Nephron (organoid): ENCODE data around the gene CDCA8.
"Not testable (repeated sequence)": the region's sequence is repeated elsewhere in the genome, so short reads cannot be mapped to it uniquely, and the experiment has no call there.

Experiments used
- H3K27ac Mint-ChIP-seq, 3 experiments: 2 replicates each; pipeline ENCODE4 v1.8.0; 2020; ENCODE audit warnings: mixed read lengths in 3 of 3, mild to moderate bottlenecking in 2 of 3, moderate library complexity in 1 of 3
- H3K27me3 Mint-ChIP-seq: 2 replicates; pipeline ENCODE4 v1.8.0; 2021; ENCODE audit warnings: low read depth, mild to moderate bottlenecking, moderate library complexity, mixed read lengths
- H3K36me3 Mint-ChIP-seq: 2 replicates; pipeline ENCODE4 v1.8.0; 2020; ENCODE audit warnings: low read depth, mixed read lengths
- H3K4me1 Mint-ChIP-seq: 2 replicates; pipeline ENCODE4 v1.8.0; 2020; ENCODE audit warnings: mixed read lengths
- H3K4me3 Mint-ChIP-seq, 3 experiments: 2 replicates each; pipeline ENCODE4 v1.8.0; 2020; ENCODE audit warnings: mild to moderate bottlenecking in 3 of 3, mixed read lengths in 3 of 3, moderate library complexity in 2 of 3
- H3K9me3 Mint-ChIP-seq: 2 replicates; pipeline ENCODE4 v1.8.0; 2020; ENCODE audit warnings: mixed read lengths
- TF ChIP-seq, protein P1 (sequence below), 3 experiments: fragments of 200-600 bp; sonication (generic); IDR thresholded peaks; one replicate each; pipeline ENCODE4 v1.5.0; 2021; ENCODE audit warnings: antibody characterized with exemption in 3 of 3; ENCODE audit not compliant: unreplicated experiment in 3 of 3

Gene CDCA8

DNA sequence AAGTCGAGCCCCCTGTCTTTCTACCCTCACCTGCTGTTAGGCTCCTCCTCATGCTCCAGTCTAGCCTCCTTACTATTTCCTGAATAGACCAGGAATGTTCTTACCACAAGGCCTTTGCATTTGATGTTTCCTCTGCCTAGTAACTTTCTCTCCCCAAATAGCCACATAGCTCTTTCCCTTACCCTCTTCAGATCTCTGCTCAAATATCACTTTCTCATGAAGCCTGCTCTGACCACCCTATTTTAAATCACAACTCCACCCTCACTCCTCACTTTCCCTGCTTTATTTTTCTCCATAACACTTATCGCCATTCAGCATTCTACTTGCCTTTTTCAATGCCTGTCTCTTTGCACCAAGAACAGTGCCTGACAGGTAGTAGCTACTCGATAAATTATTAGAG lies 6.6 kb upstream of the CDCA8 start:
- H3K36me3 Mint-ChIP-seq, result peaks cover 49% of the 10 kb centered on the region
- TF ChIP-seq, protein P1, sequence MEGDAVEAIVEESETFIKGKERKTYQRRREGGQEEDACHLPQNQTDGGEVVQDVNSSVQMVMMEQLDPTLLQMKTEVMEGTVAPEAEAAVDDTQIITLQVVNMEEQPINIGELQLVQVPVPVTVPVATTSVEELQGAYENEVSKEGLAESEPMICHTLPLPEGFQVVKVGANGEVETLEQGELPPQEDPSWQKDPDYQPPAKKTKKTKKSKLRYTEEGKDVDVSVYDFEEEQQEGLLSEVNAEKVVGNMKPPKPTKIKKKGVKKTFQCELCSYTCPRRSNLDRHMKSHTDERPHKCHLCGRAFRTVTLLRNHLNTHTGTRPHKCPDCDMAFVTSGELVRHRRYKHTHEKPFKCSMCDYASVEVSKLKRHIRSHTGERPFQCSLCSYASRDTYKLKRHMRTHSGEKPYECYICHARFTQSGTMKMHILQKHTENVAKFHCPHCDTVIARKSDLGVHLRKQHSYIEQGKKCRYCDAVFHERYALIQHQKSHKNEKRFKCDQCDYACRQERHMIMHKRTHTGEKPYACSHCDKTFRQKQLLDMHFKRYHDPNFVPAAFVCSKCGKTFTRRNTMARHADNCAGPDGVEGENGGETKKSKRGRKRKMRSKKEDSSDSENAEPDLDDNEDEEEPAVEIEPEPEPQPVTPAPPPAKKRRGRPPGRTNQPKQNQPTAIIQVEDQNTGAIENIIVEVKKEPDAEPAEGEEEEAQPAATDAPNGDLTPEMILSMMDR (IDR thresholded peaks at IDR 0.05; ENCODE audit: unreplicated experiment in 3 of 3), result no peak

DNA sequence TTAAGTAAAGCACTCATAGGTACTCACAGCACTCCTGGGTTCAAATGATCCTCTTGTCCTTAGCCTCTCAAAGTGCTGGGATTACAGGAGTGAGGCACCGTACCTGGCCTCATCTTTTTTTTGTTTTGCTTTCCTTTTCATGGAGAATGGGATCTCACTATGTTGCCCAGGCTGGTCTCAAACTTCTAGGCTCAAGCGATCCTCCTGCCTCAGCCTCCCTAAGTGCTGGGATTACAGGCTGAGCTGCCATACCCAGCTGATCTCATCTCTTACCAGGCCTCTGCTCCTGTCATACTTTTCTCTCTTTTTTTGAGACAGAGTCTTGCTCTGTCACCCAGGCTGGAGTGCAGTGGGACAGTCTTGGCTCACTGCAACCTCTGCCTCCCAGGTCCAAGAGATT lies 4.6 kb upstream of the CDCA8 start:
- not testable (repeated sequence) for H3K9me3 Mint-ChIP-seq, H3K4me3 Mint-ChIP-seq, H3K27ac Mint-ChIP-seq, H3K27me3 Mint-ChIP-seq
- Mint-ChIP-seq H3K36me3 (peaks cover 42% of the 10 kb centered on the region), H3K4me1 (peaks cover 29% of the 10 kb centered on the region)

More for the DNA sequence above, 6.6 kb upstream of the CDCA8 start:
- Mint-ChIP-seq H3K27ac (no peak overlapping the region), H3K4me1 (peaks cover 13% of the 10 kb centered on the region), H3K27me3 (no peaks in the 10 kb centered on the region), H3K9me3 (no peaks in the 10 kb centered on the region), H3K4me3 (no peak overlapping the region)

DNA sequence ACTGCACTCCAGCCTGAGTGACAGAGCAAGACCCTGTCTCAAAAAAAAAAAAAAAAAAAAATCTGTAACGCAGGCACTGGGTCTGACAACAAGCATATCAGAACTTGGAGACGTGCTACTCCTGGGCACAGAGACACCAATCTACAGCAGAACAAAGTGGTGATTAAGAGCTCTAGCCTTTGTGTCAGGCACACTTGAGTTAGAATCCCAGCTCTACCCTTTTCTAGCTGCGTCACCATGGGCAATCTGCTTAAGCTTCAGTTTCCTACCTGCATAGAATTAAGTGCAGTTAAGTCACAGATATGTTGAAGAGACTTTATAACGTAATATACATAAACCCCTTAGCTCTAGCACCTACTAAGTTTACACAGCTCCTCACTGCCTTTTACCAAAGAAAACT lies 3.4 kb upstream of the CDCA8 start:
- no peak overlapping the region for H3K27ac Mint-ChIP-seq
- H3K4me3 Mint-ChIP-seq, result peak overlapping the region; percentile 90 to 100 (median 96)
- TF ChIP-seq, protein P1 (IDR thresholded peaks at IDR 0.05; ENCODE audit: unreplicated experiment in 3 of 3), result no peak
- no peaks in the 10 kb centered on the region for H3K27me3 Mint-ChIP-seq
- H3K36me3 Mint-ChIP-seq, result peaks cover 36% of the 10 kb centered on the region
- H3K4me1 Mint-ChIP-seq, result peaks cover 29% of the 10 kb centered on the region
- no peaks in the 10 kb centered on the region for H3K9me3 Mint-ChIP-seq

DNA sequence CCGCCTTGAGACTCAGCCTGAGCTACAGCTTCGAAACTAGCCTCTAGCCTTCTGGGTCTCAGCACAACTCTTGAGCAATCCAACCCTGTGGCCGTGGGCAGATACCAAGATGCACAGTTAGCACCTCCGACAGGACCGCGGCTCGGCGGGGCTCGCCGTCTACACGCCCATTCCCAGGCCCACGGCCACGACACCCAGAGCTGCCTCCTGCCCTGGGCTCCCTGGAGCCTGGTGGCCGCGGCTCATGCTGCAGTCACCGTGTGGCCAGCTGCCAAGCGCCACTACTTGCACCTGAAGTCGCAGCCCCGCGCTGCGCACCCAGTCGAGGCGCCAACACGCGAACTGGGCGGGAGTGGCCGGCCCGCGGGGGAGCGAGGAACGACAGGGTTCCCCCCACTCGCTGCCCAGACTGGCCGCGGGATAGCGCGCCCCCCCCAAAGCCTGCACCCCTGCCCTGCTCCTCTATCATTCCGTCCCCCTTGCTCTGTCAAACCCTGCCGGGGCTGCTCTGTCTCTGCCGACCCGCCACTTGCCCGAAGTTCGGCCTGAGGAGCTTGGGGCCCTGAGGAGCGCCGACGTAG lies 729 bp upstream of the CDCA8 start:
- Mint-ChIP-seq H3K4me1 (peaks cover 33% of the 10 kb centered on the region), H3K36me3 (peaks cover 22% of the 10 kb centered on the region), H3K27me3 (no peaks in the 10 kb centered on the region), H3K4me3 (peak overlapping the region; percentile 90 to 100 (median 96)), H3K9me3 (no peaks in the 10 kb centered on the region), H3K27ac (peak overlapping the region; percentile 81 to 93 (median 90))
- TF ChIP-seq, protein P1 (IDR thresholded peaks at IDR 0.05; ENCODE audit: unreplicated experiment in 3 of 3), result no peak

DNA sequence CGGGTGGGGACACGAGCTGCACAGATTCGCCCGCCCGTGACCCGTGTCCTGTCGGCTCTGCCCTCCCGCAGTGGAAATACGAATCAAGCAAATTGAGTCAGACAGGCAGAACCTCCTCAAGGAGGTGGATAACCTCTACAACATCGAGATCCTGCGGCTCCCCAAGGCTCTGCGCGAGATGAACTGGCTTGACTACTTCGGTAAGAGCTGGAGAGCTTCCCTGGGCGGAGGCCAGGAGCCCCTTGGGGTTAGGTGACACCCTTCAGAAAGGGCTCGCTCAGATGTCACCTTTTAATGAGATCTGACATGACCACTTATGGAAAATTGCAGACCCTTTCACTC lies 489 bp downstream of the CDCA8 start:
- Mint-ChIP-seq H3K27me3 (no peaks in the 10 kb centered on the region), H3K9me3 (no peaks in the 10 kb centered on the region), H3K4me3 (peak overlapping the region; percentile 90 to 100 (median 96)), H3K4me1 (peaks cover 33% of the 10 kb centered on the region), H3K36me3 (peaks cover 18% of the 10 kb centered on the region), H3K27ac (peak overlapping the region in 1 of 3 experiments; percentile 90)
- TF ChIP-seq, protein P1 (IDR thresholded peaks at IDR 0.05; ENCODE audit: unreplicated experiment in 3 of 3), result no peak

DNA sequence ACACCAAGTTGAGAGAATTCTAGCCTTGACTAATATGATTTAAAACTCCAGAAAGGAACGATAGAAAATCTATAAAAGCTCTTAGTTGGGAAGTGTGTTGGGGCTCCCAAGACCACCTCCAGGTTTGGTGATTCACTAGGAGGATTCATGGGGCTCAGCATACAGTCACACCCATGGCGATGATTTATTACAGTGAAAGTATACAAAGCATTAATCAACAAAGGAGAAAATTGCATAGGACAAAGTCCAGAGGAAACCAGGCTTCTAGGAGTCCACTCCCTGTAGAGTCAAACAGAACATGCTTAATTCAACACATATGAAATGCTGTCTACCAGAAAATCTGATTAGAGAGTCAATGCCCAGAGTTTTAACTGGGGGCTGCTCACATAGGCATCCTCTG lies 4.8 kb downstream of the CDCA8 start:
- Mint-ChIP-seq H3K9me3 (no peaks in the 10 kb centered on the region), H3K36me3 (peaks cover 40% of the 10 kb centered on the region), H3K27ac (no peak overlapping the region), H3K4me3 (no peak overlapping the region), H3K27me3 (no peaks in the 10 kb centered on the region), H3K4me1 (peaks cover 9% of the 10 kb centered on the region)
- TF ChIP-seq, protein P1 (IDR thresholded peaks at IDR 0.05; ENCODE audit: unreplicated experiment in 3 of 3), result no peak
